Activated CD4-positive, CD25-positive, alpha-beta regulatory T cell treated with anti-CD3 and anti-CD28 coated beads, Interleukin-2, amount 50 U/mL, for 16 hours (primary cell): ENCODE results near the gene PPP1R7.

Source experiments
- DNase-seq: peaks from one replicate; pipeline ENCODE4 v3.0.0-alpha.2; 2020; ENCODE audit warnings: low read depth, low spot score

PPP1R7 gene

DNA sequence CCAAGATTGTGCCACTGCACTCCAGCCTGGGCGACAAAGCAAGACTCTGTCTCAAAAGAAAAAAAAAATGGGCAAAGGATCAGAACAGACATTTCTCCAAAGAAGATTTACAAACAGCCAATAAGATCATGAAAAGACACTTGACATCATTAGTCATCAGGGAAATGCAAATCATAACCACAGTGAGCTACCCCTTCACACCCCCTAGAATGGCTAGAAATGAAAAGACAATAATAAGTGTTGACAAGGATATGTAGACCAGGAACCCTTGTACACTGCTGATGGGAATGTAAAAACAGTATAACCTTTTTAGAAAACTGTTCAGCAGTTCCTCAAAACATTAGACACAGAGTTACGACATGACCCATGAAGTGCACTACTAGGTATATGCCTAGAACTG is 29.8 kb upstream of the PPP1R7 start:
- no peak for DNase-seq

DNA sequence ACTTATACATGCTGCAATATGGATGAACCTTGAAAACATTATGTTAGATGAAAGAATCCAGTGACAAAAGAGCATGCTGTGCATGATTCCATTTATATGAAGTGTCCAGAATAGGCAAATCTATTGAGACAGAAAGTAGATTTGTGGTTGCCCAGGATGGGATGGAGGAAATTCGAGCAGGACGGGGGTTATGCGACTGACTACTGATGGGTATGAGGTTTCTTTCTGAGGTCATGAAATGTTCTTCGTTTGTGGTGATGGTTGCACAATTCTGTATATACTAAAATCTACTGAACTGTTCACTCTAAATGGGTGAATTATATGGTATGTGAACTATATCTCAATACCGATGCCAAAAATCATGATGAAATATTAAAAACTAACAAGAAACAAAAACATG is 29.3 kb upstream of the PPP1R7 start:
- no peak for DNase-seq

- no peak for DNase-seq
These were observed 27.8 kb upstream of the PPP1R7 start for GRCh38 chr2:241122376-241123002.

DNA sequence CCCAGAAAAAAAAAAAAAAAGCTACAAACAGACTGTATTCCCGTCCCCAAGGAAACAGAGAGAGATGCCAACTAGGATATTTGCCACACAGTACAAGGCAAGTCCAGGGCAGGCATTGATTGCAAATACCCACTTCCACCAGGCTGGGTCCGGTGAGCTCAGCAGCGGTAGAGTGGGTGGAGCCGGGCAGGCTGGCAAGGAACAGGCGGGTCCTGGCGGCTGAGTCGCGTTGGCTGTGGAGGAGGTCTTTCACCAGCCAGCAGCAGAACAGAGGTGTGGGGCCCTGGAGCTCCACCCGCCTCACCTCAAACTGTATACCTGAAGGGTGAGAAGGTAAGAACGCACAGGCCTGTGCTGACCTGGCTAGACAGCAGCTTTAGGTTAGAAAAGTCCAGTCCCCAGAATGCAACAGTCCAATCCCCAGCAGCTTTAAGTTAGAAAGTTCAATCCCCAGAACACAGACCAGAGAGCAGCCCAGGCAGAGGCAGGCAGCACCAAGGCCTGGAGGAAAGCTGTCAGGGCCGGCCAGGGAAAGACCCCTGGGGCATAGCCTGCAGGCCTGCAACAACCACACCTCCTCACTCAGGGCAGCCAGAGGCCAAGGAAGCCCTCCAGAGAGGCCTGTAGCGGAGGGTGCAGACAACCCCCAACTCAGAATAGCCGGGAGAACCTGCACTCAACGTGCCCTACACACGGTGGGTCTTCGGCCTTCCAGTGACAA is 26.3 kb upstream of the PPP1R7 start:
- no peak for DNase-seq

- DNase-seq, result no peak
These were observed 24.6 kb upstream of the PPP1R7 start for GRCh38 chr2:241125626-241126025.

DNA sequence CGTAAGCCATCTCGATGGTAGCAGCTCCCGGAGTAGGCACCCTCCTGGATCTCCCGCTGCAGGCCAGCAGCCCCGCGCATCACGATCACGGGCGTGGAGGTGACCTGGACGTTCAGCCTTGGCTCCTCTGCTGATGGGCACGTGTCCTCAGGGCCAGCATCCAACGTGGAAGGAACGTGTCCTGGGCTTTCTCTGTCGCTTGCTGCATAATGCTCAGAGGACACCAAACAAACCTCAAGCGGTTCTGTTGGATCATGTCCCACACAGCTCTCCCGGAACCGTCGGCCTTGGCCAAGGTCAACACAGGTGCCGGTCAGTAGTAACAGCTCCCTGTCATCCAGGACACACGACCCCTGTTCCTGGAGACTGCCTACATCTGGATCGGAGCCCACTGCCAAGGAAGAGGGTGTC is 24.1 kb upstream of the PPP1R7 start:
- DNase-seq, result no peak

DNA sequence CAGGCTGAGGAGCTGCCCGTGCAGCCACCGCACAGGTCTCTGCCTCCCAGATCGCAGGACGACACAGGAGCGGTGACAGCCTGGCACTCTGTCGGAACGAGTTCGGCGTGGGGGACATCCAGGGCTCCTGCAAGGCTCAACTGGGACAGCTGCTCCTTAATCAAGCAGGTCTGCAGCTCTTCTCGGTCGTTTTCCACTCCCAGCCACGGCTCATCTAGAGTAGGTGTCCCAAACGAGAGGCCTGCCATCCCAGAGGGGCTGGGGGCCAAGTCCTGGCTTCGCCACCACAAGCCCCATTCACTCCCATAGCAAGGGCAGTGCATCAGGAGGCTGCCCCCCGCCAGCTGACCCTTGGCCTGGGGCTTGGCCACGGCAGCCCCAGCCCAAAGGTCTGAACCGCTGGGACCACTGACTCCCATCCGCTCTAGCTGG is 23.5 kb upstream of the PPP1R7 start:
- no peak for DNase-seq

DNA sequence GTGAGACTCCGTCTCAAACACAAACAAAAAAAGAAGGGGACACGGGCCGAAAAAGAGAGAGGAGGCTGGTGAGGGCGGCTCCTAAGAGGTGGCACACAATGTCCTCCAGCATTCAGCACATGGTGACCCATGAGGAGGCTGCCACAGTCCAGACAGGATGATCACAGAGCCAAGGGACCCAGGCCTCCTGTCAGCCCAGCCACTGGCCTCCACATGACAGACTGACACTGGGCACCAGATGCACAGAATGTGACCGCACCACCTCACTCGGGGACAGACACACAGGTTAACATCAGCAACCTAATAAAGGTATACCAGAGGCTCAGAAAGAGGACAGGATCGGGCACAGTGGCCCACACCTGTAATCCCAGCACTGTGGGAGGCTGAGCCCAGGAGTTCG is 22.0 kb upstream of the PPP1R7 start:
- no peak for DNase-seq

GRCh38 chr2:241129086-241129871 is 21.0 kb upstream of the PPP1R7 start:
- DNase-seq, result no peak

DNA sequence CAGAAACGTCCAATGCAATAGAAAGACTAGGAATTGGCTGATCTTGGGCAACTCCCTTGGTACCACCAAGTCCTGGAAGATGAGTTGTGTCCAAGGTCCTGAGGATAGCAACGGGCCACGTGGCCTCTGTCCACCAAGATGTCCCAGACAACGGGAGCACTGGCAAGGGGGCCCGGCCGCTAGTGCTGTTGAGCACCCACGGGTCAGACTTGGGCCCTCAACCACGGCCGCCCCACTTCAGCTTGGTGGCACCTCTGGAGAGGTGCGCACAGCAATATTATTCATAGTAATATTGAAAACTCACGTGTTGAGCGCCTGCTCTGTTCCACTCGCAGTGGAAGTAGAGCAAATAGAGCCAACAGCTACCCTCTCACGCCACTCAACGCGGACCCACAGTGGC is 20.0 kb upstream of the PPP1R7 start:
- no peak for DNase-seq

DNA sequence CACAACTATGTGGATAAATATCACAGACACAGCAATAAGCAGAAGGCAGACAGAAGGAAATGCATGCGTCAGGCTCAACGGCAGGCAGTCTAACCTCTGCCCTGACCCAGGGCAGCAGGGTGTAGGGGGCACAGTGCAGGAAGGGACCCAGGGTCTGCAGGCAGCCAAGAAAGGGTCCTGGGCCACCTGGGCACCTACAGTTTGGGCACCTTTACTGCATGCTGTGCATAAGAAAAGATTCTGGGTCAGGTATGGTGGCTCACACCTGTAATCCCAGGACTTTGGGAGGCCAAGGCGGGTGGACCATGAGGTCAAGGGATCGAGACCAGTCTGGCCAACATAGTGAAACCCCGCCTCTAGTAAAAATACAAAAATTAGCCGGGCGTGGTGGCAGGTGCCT is 18.7 kb upstream of the PPP1R7 start:
- no peak for DNase-seq

DNA sequence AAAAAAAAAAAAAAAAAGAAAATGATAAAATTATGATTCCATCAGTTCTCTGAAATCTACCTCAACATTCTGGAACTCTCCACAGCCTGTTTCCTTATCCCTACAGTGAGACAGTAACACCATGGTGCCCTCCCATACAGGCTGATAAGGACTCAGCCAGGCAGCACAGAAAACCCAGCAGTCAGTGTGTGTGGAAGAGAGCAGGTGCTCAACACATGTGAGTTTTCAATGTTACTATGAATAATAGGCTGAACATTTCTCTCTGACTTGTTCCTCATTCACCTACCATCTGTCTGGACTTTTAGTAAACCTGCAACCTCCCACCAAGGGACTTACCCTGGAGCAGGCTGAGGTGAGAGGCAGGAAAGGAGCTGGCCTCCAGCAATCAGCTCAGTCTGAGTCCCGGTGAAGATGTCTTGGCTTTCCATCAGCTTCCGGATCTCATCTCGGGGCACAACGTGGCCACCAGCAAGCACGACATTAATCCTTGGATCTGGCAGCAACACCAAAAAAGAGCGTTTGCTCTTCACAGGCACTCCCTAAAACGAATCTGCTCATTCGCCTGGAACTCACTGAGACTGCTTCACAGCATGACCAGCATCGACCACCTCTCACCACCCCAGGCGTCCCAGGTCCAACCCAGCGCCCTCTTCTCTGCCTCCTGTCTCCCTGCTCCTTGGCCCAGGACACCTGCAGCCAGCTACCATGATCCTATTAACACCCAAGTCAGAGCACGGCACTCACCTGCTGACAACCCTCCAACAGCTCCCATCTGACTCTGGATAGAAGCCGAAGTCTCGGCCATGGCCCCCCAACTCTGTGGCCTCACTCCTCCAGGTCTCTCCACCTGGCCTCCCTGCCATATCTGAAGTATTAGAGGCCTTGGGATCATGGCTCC is 17.5 kb upstream of the PPP1R7 start:
- DNase-seq, result no peak

DNA sequence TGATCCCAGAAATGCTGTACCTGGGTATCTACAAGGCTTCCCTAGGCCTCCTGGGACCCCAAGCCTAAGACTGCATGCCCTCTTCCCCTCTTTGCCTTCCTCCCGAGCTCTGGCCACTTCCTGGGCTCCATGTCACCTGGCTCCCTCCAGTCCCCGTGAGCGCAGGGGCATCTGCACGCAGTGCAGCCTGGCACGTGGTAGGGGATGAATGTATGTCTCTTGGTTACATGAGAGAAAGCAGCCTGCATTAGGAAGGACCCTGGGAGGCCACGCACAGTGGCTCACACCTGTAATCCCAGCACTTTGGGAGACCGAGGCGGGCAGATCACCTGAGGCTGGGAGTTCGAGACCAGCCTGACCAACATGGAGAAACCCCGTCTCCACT is 16.8 kb upstream of the PPP1R7 start:
- no peak for DNase-seq

DNA sequence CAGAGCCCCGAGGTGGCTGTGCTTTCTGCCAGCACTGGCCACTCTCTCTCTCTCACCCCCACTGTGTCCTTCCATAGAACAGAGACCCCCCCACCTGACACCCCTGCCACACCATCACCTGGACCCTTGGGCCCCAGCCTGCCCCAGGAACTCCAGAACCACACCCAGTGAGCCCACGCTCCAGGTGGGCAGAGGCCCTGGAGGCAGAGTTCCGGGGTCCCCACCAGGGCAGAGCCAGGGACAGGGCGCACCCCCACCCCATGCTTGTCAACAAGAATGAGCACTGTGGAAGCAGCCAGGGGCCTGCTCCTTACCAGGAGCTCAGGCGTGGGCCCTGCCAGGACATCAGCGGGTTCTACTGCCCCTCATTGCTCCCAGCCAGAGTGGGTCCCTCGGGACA is 15.6 kb upstream of the PPP1R7 start:
- DNase-seq, result no peak

DNA sequence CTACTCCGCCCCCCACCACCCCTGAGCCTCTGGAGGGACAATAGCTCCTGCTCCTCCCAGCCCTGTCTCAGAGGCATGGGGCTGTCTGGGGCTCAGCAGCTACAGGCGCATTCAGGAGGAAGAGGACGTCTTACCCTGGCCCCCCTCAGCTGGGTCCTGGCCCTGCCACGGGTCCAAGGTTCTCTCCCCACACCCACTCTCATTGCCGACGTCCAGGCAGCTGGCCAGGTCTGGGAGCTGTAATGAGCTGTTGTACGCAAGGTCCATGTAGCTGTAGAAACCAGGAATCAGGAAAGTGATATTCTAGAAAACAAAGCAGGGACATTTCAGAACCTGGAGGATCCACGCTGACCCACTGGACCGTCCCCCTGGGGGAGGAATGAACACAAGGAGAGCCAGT is 14.5 kb upstream of the PPP1R7 start:
- no peak for DNase-seq

GRCh38 chr2:241136191-241136590 is 14.1 kb upstream of the PPP1R7 start:
- DNase-seq, result no peak

- DNase-seq, result no peak
These were observed 13.5 kb upstream of the PPP1R7 start for GRCh38 chr2:241136661-241137260.

DNA sequence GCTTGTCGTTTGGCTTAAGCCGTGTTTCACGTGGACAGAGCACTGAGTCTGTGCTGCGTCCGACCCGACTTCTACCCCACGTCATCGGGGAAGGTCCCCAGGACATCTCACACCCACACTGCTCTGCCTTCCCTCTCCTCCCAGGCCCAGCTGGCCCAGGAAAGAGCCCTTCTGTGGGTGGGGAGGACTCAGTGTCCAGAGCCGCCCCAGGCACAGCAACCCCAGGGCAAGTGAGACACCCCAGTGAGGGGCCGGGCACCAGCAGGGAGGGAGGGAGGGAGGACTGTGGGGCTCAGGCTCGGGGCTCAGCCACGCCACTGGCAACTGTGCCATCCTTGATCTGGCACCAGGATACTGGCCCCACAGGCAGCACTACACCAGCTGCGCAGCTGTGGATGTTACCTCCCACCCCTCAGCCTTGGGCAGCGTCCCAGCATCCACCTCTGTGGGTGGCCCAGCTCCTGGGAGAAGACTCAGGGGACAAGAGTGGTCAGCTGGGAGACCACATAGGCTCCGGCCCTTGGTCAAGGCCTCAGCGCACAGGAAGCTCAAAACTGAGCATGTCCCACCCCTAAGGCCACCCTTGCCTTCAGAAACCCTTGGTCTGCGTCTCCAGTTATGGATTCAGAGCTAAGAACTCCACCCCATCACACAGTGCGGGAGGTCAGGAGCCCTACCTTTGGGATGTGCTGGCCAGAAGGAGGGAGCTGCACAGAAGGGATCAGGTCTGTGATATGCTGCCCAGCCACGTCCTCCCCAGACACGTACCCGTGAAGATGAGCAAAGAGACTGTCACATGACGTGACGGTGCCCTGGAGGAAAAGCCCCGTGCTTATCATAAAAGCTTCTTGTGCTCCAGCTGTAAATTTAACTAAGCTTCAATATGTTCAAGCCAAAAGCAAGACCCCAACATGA is 12.7 kb upstream of the PPP1R7 start:
- DNase-seq, result no peak

DNA sequence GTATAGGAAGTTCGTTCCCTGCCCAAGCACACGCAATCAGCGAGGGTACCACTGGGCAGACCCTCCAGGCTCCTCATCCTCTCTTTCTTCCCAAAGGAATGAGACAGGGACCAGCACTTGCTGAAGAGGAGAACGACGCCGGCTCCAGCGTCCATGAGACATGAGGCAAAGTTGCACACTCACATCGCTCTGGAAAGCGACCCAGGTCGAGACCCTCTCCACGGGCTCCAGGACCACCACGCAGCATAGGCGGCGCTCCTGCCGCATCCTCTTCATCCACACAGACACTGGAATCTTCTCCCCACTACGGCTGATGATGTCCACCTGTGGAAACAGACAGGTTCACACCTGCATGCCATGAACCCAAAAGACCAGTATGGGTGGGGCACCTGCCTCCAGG is 11.8 kb upstream of the PPP1R7 start:
- DNase-seq, result no peak
